Measurements from ENCODE around the gene VSTM2L.

VSTM2L gene

DNA sequence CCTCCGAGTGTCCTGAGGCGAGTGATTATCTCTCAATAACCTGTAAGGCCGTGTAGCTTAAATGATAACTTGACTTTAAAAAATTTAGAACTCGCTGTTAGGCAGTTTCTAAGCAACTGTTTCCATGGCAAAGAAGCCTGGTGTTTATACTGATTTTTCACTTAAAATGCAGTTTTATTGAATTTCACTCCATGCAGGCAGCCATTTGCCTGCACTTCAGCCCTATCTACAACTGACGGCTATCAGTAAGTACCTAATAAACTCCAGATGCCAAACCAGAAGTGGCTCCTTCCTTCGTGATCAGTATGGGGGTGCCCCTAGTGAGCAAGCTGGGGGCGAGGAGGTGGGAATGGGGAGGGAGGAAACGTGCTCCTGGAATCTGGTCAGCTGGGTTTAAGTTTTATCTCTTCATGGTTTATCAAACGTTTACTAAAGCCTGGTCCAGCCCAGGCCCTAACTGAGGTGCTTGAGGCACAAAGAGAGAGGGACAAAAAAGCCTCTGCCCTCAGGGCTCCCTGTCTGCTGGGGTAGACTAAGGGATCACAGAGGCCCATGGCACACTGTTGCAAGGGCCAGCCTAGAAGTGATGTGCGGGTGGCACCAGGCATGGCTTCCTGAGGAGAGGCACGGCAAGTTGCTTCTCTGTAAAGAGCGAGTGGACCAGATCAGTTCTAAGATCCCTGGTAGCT, 84.8 kb downstream of the VSTM2L start:
- TF ChIP-seq, protein P1, sequence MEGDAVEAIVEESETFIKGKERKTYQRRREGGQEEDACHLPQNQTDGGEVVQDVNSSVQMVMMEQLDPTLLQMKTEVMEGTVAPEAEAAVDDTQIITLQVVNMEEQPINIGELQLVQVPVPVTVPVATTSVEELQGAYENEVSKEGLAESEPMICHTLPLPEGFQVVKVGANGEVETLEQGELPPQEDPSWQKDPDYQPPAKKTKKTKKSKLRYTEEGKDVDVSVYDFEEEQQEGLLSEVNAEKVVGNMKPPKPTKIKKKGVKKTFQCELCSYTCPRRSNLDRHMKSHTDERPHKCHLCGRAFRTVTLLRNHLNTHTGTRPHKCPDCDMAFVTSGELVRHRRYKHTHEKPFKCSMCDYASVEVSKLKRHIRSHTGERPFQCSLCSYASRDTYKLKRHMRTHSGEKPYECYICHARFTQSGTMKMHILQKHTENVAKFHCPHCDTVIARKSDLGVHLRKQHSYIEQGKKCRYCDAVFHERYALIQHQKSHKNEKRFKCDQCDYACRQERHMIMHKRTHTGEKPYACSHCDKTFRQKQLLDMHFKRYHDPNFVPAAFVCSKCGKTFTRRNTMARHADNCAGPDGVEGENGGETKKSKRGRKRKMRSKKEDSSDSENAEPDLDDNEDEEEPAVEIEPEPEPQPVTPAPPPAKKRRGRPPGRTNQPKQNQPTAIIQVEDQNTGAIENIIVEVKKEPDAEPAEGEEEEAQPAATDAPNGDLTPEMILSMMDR (IDR thresholded peaks at IDR 0.05; ENCODE audit: insufficient read depth, low read length, missing control alignments): no peak
- ChIA-PET CTCF (interaction anchor here (0.8 to 2.4 kb wide), 3 partner anchors 20 to 423 kb away, joined by 3 to 6 read pairs (median 3); no protein-coding TSS in a partner anchor), POLR2A (no interaction called here)
- no peak overlapping the region for H3K4me3 ChIP-seq (ENCODE audit: low read depth, low read length)
- DNase-seq (ENCODE audit: low read depth, low spot score): no peak

DNA sequence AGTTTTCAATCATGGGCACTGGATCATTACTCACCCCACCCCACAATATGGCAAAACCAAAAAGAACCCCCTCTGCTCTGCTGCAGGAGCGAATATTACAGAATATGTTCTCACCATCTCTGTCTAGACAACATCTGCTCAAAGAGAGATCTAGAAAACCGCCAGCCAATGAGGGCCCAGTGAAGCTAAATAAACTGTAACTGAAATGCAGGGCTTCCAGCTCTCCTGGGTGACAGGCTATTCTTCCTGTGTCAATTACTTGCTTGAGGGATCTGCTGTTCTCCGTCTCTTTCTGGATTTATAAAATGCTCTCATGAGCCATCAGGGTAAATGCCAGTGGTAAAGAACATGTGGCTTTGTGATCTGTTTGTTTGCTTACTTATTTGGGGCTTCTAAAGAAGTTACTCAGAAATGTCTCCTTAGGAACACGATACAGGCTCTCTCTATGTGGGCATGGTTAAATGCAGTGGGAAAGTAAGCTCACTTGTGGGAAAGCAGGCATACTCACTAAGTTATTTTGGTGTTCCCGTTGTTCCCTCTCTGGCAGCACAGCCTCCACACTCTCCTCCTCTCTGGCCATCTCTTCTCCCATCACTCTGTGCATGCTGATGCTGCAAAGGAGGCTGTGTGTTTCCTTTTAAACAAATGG, 85.5 kb downstream of the VSTM2L start:
- ChIA-PET CTCF (interaction anchor here (0.8 to 2.4 kb wide), 3 partner anchors 19 to 424 kb away, joined by 3 to 6 read pairs (median 3); no protein-coding TSS in a partner anchor), POLR2A (no interaction called here)
- DNase-seq (ENCODE audit: low read depth, low spot score): no peak
- TF ChIP-seq, protein P1 (IDR thresholded peaks at IDR 0.05; ENCODE audit: insufficient read depth, low read length, missing control alignments): no peak
- no peak overlapping the region for H3K4me3 ChIP-seq (ENCODE audit: low read depth, low read length)

DNA sequence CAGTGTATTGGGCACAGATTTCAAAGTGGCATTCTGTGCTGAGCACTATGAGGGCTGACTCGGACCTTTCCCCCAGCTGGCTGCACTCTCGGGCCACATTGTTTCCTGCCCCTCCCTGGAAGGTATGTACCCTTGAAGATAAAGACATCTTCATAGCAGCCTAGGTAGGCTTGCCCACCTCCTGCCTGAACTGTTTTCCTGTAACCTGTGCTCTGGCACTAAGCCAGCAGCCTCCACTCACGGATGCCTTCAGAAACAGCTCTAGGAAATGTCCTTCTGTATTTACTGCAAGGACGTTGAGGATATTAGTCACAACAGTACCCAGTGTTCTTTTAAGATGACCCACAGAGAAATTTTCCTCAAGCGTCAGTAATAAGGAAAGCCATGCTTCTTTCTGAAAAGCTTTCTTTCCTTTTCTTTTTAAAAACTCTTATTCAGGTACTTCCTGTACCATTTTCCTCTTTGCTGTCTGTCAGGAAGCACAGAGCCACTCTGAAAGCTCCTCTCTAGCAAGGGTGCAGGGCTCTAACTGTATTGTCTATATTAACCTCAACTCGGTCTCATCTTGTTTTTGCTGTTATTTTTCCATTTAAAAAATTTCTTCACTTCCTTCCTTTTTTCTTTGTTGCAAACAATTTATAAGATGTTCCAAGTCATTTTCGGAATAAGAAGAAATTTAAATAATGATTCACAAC, 86.8 kb downstream of the VSTM2L start:
- no peak overlapping the region for H3K4me3 ChIP-seq (ENCODE audit: low read depth, low read length)
- TF ChIP-seq, protein P1 (IDR thresholded peaks at IDR 0.05; ENCODE audit: insufficient read depth, low read length, missing control alignments): no peak
- CTCF ChIA-PET: interaction anchor here (1.2 to 10.0 kb wide), 2 partner anchors 232 to 425 kb away, joined by 4 to 92 read pairs; no protein-coding TSS in a partner anchor
- no peak for DNase-seq (ENCODE audit: low read depth, low spot score)
- POLR2A ChIA-PET: no interaction called here

GRCh38 chr20:37990571-37991151, 87.7 kb downstream of the VSTM2L start:
- no peak overlapping the region for H3K4me3 ChIP-seq (ENCODE audit: low read depth, low read length)
- ChIA-PET POLR2A (no interaction called here), CTCF (interaction anchor here (0.8 to 10.0 kb wide), 4 partner anchors 15 to 426 kb away, joined by 3 to 92 read pairs (median 9); no protein-coding TSS in a partner anchor)
- TF ChIP-seq, protein P1 (IDR thresholded peaks at IDR 0.05; ENCODE audit: insufficient read depth, low read length, missing control alignments): no peak
- no peak for DNase-seq (ENCODE audit: low read depth, low spot score)

GRCh38 chr20:37991157-37991866, 88.4 kb downstream of the VSTM2L start:
- TF ChIP-seq, protein P1 (IDR thresholded peaks at IDR 0.05; ENCODE audit: insufficient read depth, low read length, missing control alignments): no peak
- POLR2A ChIA-PET: no interaction called here
- CTCF ChIA-PET: interaction anchor here (0.7 to 10.0 kb wide), 8 partner anchors 14 to 427 kb away, joined by 3 to 92 read pairs (median 4); no protein-coding TSS in a partner anchor

More at GRCh38 chr20:37991157-37991866, 88.4 kb downstream of the VSTM2L start:
- H3K4me3 ChIP-seq (ENCODE audit: low read depth, low read length): no peak overlapping the region
- no peak for DNase-seq (ENCODE audit: low read depth, low spot score)
